GM12878 (cell line): ENCODE data around the gene HUWE1. TPM values are rescaled to one million over a fixed set of nuclear protein-coding genes. Genes with fewer than 3 reads are reported as not detected.

Experiments
- ATAC-seq: fragments of 200-7000 bp; cut with Tn5 transposase; 3 replicates; pipeline ENCODE4 v1.9.1; 2020; ENCODE audit warnings: mild to moderate bottlenecking, moderate library complexity
- BruUV-seq: library from RNA; stranded (reverse); fragments of 400-500 nt; replicated peaks from 2 replicates; lab custom pipeline; 2021; lab: Mats Ljungman, UMichigan
- CTCF ChIA-PET: fragments of 300-600 bp; sonication (Branson Sonifier 250); formaldehyde crosslinking; extraction: SDS; loops from one replicate; lab custom pipeline; 2021; ENCODE audit warnings: inconsistent platforms; lab: Yijun Ruan, JAX
- POLR2A ChIA-PET: fragments of 350-600 bp; formaldehyde crosslinking; extraction: SDS; loops from one replicate; lab custom pipeline; 2021; ENCODE audit warnings: inconsistent platforms; lab: Charles Lee
- RAD21 ChIA-PET: fragments of 300-600 bp; sonication (Branson Sonifier 250); formaldehyde crosslinking; loops from one replicate; lab custom pipeline; 2023; ENCODE audit warnings: antibody characterized with exemption; ENCODE audit not compliant: unreplicated experiment; lab: Charles Lee
- SMC1A ChIA-PET: fragments of 300-600 bp; sonication (Branson Sonifier 250); formaldehyde crosslinking; loops from one replicate; lab custom pipeline; 2023; ENCODE audit not compliant: unreplicated experiment, uncharacterized antibody; lab: Charles Lee
- DNase-seq: peaks from one replicate; pipeline ENCODE4 v3.0.0-alpha.2; 2011; ENCODE audit warnings: low read depth, low spot score
- FAIRE-seq: peaks from 3 replicates; lab custom pipeline; 2011; peaks lifted over from hg19 to GRCh38; lab: Jason Lieb, UNC
- H2AFZ ChIP-seq: 2 replicates; pipeline ENCODE4 v1.6.0; 2011; ENCODE audit warnings: low read depth, low read length, control low read depth; ENCODE audit not compliant: control insufficient read depth
- H3K27ac ChIP-seq: 2 replicates; pipeline ENCODE4 v1.5.1; 2011; ENCODE audit warnings: control low read depth; ENCODE audit not compliant: control insufficient read depth, insufficient read depth
- H3K27me3 ChIP-seq, 2 experiments: replicated peaks in 1 of 2; 2 replicates each; pipeline versions ENCODE4 v1.6.0 to v1.6.1; 2011; ENCODE audit warnings: low read length in 1 of 2; ENCODE audit not compliant: control insufficient read depth in 2 of 2, insufficient read depth in 2 of 2
- H3K36me3 ChIP-seq, 2 experiments: 2 replicates each; pipeline ENCODE4 v1.5.1; 2011; ENCODE audit warnings: low read length in 1 of 2; ENCODE audit not compliant: control insufficient read depth in 2 of 2, insufficient read depth in 2 of 2
- H3K4me1 ChIP-seq: 2 replicates; pipeline ENCODE4 v1.6.1; 2011; ENCODE audit warnings: mild to moderate bottlenecking, low read length, moderate library complexity, mixed read lengths; ENCODE audit not compliant: control insufficient read depth, insufficient read depth
- H3K4me2 ChIP-seq: 2 replicates; pipeline ENCODE4 v1.6.0; 2011; ENCODE audit warnings: control low read depth; ENCODE audit not compliant: control insufficient read depth, insufficient read depth
- H3K4me3 ChIP-seq: fragments of 200-600 bp; sonication (generic); 2 replicates; pipeline ENCODE4 v1.5.1; 2016
- H3K79me2 ChIP-seq: 2 replicates; pipeline ENCODE4 v1.6.0; 2011; ENCODE audit warnings: low read length; ENCODE audit not compliant: control insufficient read depth, insufficient read depth
- H3K9ac ChIP-seq: 2 replicates; pipeline ENCODE4 v1.8.0; 2011; ENCODE audit warnings: low read length, control low read depth, mixed read lengths; ENCODE audit not compliant: control insufficient read depth, insufficient read depth
- H3K9me3 ChIP-seq: replicated peaks from 3 replicates; pipeline ENCODE4 v1.5.1; 2011; ENCODE audit warnings: mild to moderate bottlenecking, low read length; ENCODE audit not compliant: control insufficient read depth, insufficient read depth
- H4K20me1 ChIP-seq: 2 replicates; pipeline ENCODE4 v1.6.0; 2011; ENCODE audit not compliant: control insufficient read depth, insufficient read depth
- ATF2 ChIP-seq: IDR thresholded peaks from 2 replicates; pipeline ENCODE4 v1.6.1; 2012; ENCODE audit warnings: low read length, inconsistent platforms
- CUX1 ChIP-seq: IDR thresholded peaks from 2 replicates; pipeline ENCODE4 v1.6.1; 2012; ENCODE audit warnings: improper control_type of control experiment, low read depth, low read length; ENCODE audit not compliant: insufficient replicate concordance
- FOXK2 ChIP-seq: fragments of 450-650 bp; IDR thresholded peaks from 2 replicates; pipeline ENCODE4 v1.6.1; 2017; ENCODE audit warnings: mild to moderate bottlenecking, moderate library complexity
- KAT2A ChIP-seq: conservative IDR thresholded peaks from 2 replicates; pipeline ENCODE4 v1.6.1; 2011; ENCODE audit warnings: low read depth, low read length; ENCODE audit not compliant: control insufficient read depth
- LARP7 ChIP-seq: fragments of 450-650 bp; IDR thresholded peaks from 2 replicates; pipeline ENCODE4 v1.6.1; 2017; ENCODE audit warnings: mild to moderate bottlenecking
- POLR2AphosphoS5 ChIP-seq: IDR thresholded peaks from 2 replicates; pipeline ENCODE4 v1.6.1; 2011; ENCODE audit warnings: mild to moderate bottlenecking, low read length, inconsistent platforms
- SUZ12 ChIP-seq: fragments of 200-600 bp; sonication (generic); IDR thresholded peaks from one replicate; pipeline ENCODE4 v1.6.1; 2018; ENCODE audit warnings: antibody characterized with exemption, mild to moderate bottlenecking; ENCODE audit not compliant: unreplicated experiment
- TARDBP ChIP-seq: IDR thresholded peaks from 2 replicates; pipeline ENCODE4 v1.6.1; 2016; ENCODE audit warnings: borderline replicate concordance
- ZBTB40 ChIP-seq: fragments of 450-650 bp; IDR thresholded peaks from 2 replicates; pipeline ENCODE4 v1.6.1; 2016; ENCODE audit warnings: mild to moderate bottlenecking, moderate library complexity, borderline replicate concordance
- in situ Hi-C: fragments of 300-500 bp; cut with MboI; formaldehyde crosslinking; loops from 9 replicates; pipeline ENCODE4 v1.14.3; 2018; ENCODE audit warnings: mixed read lengths
- intact Hi-C: fragments of 100-400 bp; cut with micrococcal nuclease; formaldehyde crosslinking; loops from one replicate; pipeline ENCODE4 v1.14.2; 2022; ENCODE audit not compliant: unreplicated experiment
- polyA plus RNA-seq, 11 experiments: library from polyadenylated mRNA; depleted of rRNA in 4 of 11; unstranded in 6 of 11; stranded (reverse) in 5 of 11; fragments of >200 nt; fragmentation: Nextera tagmentation in 4 of 11; fragmentation: Illumina TruSeq in 1 of 11; extraction: Ambion mirVana in 4 of 11; extraction: Trizol in 1 of 11; gene quantifications; 1 replicate in 1 of 11; 2 replicates in 10 of 11; pipeline versions ENCODE4 v1.2.1 to v1.2.3, GENCODE V29; 2011 to 2016; ENCODE audit warnings: inconsistent platforms in 2 of 11, missing spikeins in 2 of 11, low read depth in 1 of 11
- total RNA-seq, 4 experiments: library from RNA; depleted of rRNA in 3 of 4; stranded (reverse); fragments of >200 nt in 3 of 4; fragmentation: Illumina TruSeq in 1 of 4; extraction: Trizol in 1 of 4; gene quantifications; 2 replicates each; pipeline versions ENCODE4 v1.2.1 to v1.2.3, GENCODE V29; 2013 to 2021

The HUWE1 gene
- total and polyA plus RNA-seq, 10 of the 15 experiments (the other 5 are each of a cell fraction or from before 2014, with no cell fraction given), result 35.9 to 280 (median 100) TPM

GRCh38 chrX:53494436-53494835, 192.1 kb downstream of the HUWE1 start:
- TF ChIP-seq LARP7 (no peak), ZBTB40 (no peak), CUX1 (no peak), TARDBP (no peak), POLR2AphosphoS5 (no peak), KAT2A (no peak), SUZ12 (no peak), FOXK2 (no peak), ATF2 (no peak)
- DNase-seq (no peak), FAIRE-seq (no peak), ATAC-seq (no peak)
- Histone ChIP-seq H3K4me3 (no peak overlapping the region), H2AFZ (no peak overlapping the region), H3K79me2 (no peaks in the 10 kb centered on the region), H3K9me3 (no peaks in the 10 kb centered on the region), H3K4me2 (no peak overlapping the region), H4K20me1 (no peaks in the 10 kb centered on the region), H3K36me3 (no peaks in the 10 kb centered on the region), H3K4me1 (no peaks in the 10 kb centered on the region), H3K27me3 (no peaks in the 10 kb centered on the region; a peak in 1 of 4 replicates), H3K9ac (no peak overlapping the region), H3K27ac (no peak overlapping the region)
- intact Hi-C loops, result no loop called here
- CTCF ChIA-PET, result no interaction called here
- POLR2A ChIA-PET, result no interaction called here
- RAD21 ChIA-PET, result no interaction called here
- in situ Hi-C loops, result no loop called here
- BruUV-seq, result no TSS peak
- SMC1A ChIA-PET, result no interaction called here
